GM12878 (cell line): ENCODE measurements around the gene DHDH. TPM values are rescaled to one million over a fixed set of nuclear protein-coding genes. Genes with fewer than 3 reads are reported as not detected.
"Not testable (repeated sequence)": the region's sequence is repeated elsewhere in the genome, so short reads cannot be mapped to it uniquely, and the experiment has no call there.

Experiments used
- ATAC-seq: fragments of 200-7000 bp; cut with Tn5 transposase; 3 replicates; pipeline ENCODE4 v1.9.1; 2020; ENCODE audit warnings: mild to moderate bottlenecking, moderate library complexity
- BruUV-seq: library from RNA; stranded (reverse); fragments of 400-500 nt; replicated peaks from 2 replicates; lab custom pipeline; 2021; lab: Mats Ljungman, UMichigan
- CTCF ChIA-PET: fragments of 300-600 bp; sonication (Branson Sonifier 250); formaldehyde crosslinking; extraction: SDS; loops from one replicate; lab custom pipeline; 2021; ENCODE audit warnings: inconsistent platforms; lab: Yijun Ruan, JAX
- POLR2A ChIA-PET: fragments of 350-600 bp; formaldehyde crosslinking; extraction: SDS; loops from one replicate; lab custom pipeline; 2021; ENCODE audit warnings: inconsistent platforms; lab: Charles Lee
- RAD21 ChIA-PET: fragments of 300-600 bp; sonication (Branson Sonifier 250); formaldehyde crosslinking; loops from one replicate; lab custom pipeline; 2023; ENCODE audit warnings: antibody characterized with exemption; ENCODE audit not compliant: unreplicated experiment; lab: Charles Lee
- SMC1A ChIA-PET: fragments of 300-600 bp; sonication (Branson Sonifier 250); formaldehyde crosslinking; loops from one replicate; lab custom pipeline; 2023; ENCODE audit not compliant: unreplicated experiment, uncharacterized antibody; lab: Charles Lee
- DNase-seq: peaks from one replicate; pipeline ENCODE4 v3.0.0-alpha.2; 2011; ENCODE audit warnings: low read depth, low spot score
- FAIRE-seq: peaks from 3 replicates; lab custom pipeline; 2011; peaks lifted over from hg19 to GRCh38; lab: Jason Lieb, UNC
- H2AFZ ChIP-seq: 2 replicates; pipeline ENCODE4 v1.6.0; 2011; ENCODE audit warnings: low read depth, low read length, control low read depth; ENCODE audit not compliant: control insufficient read depth
- H3K27ac ChIP-seq: 2 replicates; pipeline ENCODE4 v1.5.1; 2011; ENCODE audit warnings: control low read depth; ENCODE audit not compliant: control insufficient read depth, insufficient read depth
- H3K27me3 ChIP-seq, 2 experiments: replicated peaks in 1 of 2; 2 replicates each; pipeline versions ENCODE4 v1.6.0 to v1.6.1; 2011; ENCODE audit warnings: low read length in 1 of 2; ENCODE audit not compliant: control insufficient read depth in 2 of 2, insufficient read depth in 2 of 2
- H3K36me3 ChIP-seq, 2 experiments: 2 replicates each; pipeline ENCODE4 v1.5.1; 2011; ENCODE audit warnings: low read length in 1 of 2; ENCODE audit not compliant: control insufficient read depth in 2 of 2, insufficient read depth in 2 of 2
- H3K4me1 ChIP-seq: 2 replicates; pipeline ENCODE4 v1.6.1; 2011; ENCODE audit warnings: mild to moderate bottlenecking, low read length, moderate library complexity, mixed read lengths; ENCODE audit not compliant: control insufficient read depth, insufficient read depth
- H3K4me2 ChIP-seq: 2 replicates; pipeline ENCODE4 v1.6.0; 2011; ENCODE audit warnings: control low read depth; ENCODE audit not compliant: control insufficient read depth, insufficient read depth
- H3K4me3 ChIP-seq: fragments of 200-600 bp; sonication (generic); 2 replicates; pipeline ENCODE4 v1.5.1; 2016
- H3K79me2 ChIP-seq: 2 replicates; pipeline ENCODE4 v1.6.0; 2011; ENCODE audit warnings: low read length; ENCODE audit not compliant: control insufficient read depth, insufficient read depth
- H3K9ac ChIP-seq: 2 replicates; pipeline ENCODE4 v1.8.0; 2011; ENCODE audit warnings: low read length, control low read depth, mixed read lengths; ENCODE audit not compliant: control insufficient read depth, insufficient read depth
- H3K9me3 ChIP-seq: replicated peaks from 3 replicates; pipeline ENCODE4 v1.5.1; 2011; ENCODE audit warnings: mild to moderate bottlenecking, low read length; ENCODE audit not compliant: control insufficient read depth, insufficient read depth
- H4K20me1 ChIP-seq: 2 replicates; pipeline ENCODE4 v1.6.0; 2011; ENCODE audit not compliant: control insufficient read depth, insufficient read depth
- CHD2 ChIP-seq: IDR thresholded peaks from 2 replicates; pipeline ENCODE4 v1.6.1; 2011; ENCODE audit warnings: low read depth, low read length, improper control_type of control experiment, borderline replicate concordance
- FOXK2 ChIP-seq: fragments of 450-650 bp; IDR thresholded peaks from 2 replicates; pipeline ENCODE4 v1.6.1; 2017; ENCODE audit warnings: mild to moderate bottlenecking, moderate library complexity
- NFYA ChIP-seq: IDR thresholded peaks from 2 replicates; pipeline ENCODE4 v1.6.1; 2011; ENCODE audit warnings: low read depth, mild to moderate bottlenecking, low read length, improper control_type of control experiment, borderline replicate concordance
- NRF1 ChIP-seq: conservative IDR thresholded peaks from 2 replicates; pipeline ENCODE4 v1.6.1; 2011; ENCODE audit warnings: mild to moderate bottlenecking, low read depth, low read length, improper control_type of control experiment
- PML ChIP-seq: IDR thresholded peaks from 2 replicates; pipeline ENCODE4 v1.6.1; 2012; ENCODE audit warnings: low read length, inconsistent platforms
- TCF12 ChIP-seq: IDR thresholded peaks from 2 replicates; pipeline ENCODE4 v1.6.1; 2011; ENCODE audit warnings: low read depth, mild to moderate bottlenecking, low read length
- WGBS: methylation state at CpG from one replicate; pipeline ENCODE4 v1.1.6; 2016; ENCODE audit warnings: low lambda C conversion rate; ENCODE audit not compliant: insufficient replicate concordance, insufficient coverage; ENCODE audit errors: missing lambda C conversion rate; 5-methylcytosine and 5-hydroxymethylcytosine counted together
- in situ Hi-C: fragments of 300-500 bp; cut with MboI; formaldehyde crosslinking; loops from 9 replicates; pipeline ENCODE4 v1.14.3; 2018; ENCODE audit warnings: mixed read lengths
- intact Hi-C: fragments of 100-400 bp; cut with micrococcal nuclease; formaldehyde crosslinking; loops from one replicate; pipeline ENCODE4 v1.14.2; 2022; ENCODE audit not compliant: unreplicated experiment
- polyA plus RNA-seq, 11 experiments: library from polyadenylated mRNA; depleted of rRNA in 4 of 11; unstranded in 6 of 11; stranded (reverse) in 5 of 11; fragments of >200 nt; fragmentation: Nextera tagmentation in 4 of 11; fragmentation: Illumina TruSeq in 1 of 11; extraction: Ambion mirVana in 4 of 11; extraction: Trizol in 1 of 11; gene quantifications; 1 replicate in 1 of 11; 2 replicates in 10 of 11; pipeline versions ENCODE4 v1.2.1 to v1.2.3, GENCODE V29; 2011 to 2016; ENCODE audit warnings: inconsistent platforms in 2 of 11, missing spikeins in 2 of 11, low read depth in 1 of 11
- total RNA-seq, 4 experiments: library from RNA; depleted of rRNA in 3 of 4; stranded (reverse); fragments of >200 nt in 3 of 4; fragmentation: Illumina TruSeq in 1 of 4; extraction: Trizol in 1 of 4; gene quantifications; 2 replicates each; pipeline versions ENCODE4 v1.2.1 to v1.2.3, GENCODE V29; 2013 to 2021
- TF ChIP-seq, protein P1 (sequence below): IDR thresholded peaks from 2 replicates; pipeline ENCODE4 v1.6.1; 2011; ENCODE audit warnings: mild to moderate bottlenecking, low read depth, low read length, moderate library complexity; ENCODE audit not compliant: insufficient replicate concordance
- TF ChIP-seq, protein P2 (sequence below): fragments of 150-350 bp; IDR thresholded peaks from 2 replicates; pipeline ENCODE4 v1.6.1; 2014; ENCODE audit warnings: mild to moderate bottlenecking, low read depth, low read length
- TF ChIP-seq, protein P3 (sequence below): IDR thresholded peaks from 2 replicates; pipeline ENCODE4 v1.6.1; 2012; ENCODE audit warnings: low read depth, low read length, improper control_type of control experiment
- TF ChIP-seq, protein P4 (sequence below): fragments of 450-650 bp; IDR thresholded peaks from 2 replicates; pipeline ENCODE4 v1.6.1; 2017; ENCODE audit warnings: mild to moderate bottlenecking, moderate library complexity

The DHDH gene
- total and polyA plus RNA-seq, 10 of the 15 experiments (the other 5 are each of a cell fraction or from before 2014, with no cell fraction given) = 0.13 to 0.21 (median 0.15) TPM; not detected in 7

DNA sequence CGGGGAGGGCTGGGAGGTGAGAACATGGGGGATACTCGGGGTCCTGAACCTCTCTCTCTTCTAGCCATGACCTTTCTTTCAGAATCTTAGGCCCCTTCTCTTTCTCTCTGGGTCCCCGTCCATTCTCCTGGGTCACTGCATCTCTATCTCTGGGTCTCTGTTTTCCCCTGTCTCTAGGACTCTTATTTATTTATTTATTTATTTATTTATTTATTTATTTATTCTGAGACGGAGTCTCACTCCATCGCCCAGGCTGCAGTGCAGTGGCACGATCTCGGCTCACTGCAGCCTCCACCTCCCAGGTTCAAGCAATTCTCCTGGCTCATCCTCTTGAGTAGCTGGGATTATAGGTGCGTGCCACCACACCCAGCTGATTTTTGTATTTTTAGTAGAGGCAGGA is 14.2 kb upstream of the DHDH start:
- in situ Hi-C loops, H3K9me3 ChIP-seq, H3K27me3 ChIP-seq, DNase-seq, H3K4me1 ChIP-seq, POLR2A ChIA-PET, H2AFZ ChIP-seq, H3K4me3 ChIP-seq, intact Hi-C loops, H3K4me2 ChIP-seq, H3K9ac ChIP-seq, SMC1A ChIA-PET, ATAC-seq, BruUV-seq, H3K36me3 ChIP-seq, H3K79me2 ChIP-seq, FAIRE-seq, H4K20me1 ChIP-seq, H3K27ac ChIP-seq: not testable (repeated sequence)
- RAD21 ChIA-PET = interaction anchor here (1.1 kb wide), 1 partner anchor 19 kb away, joined by 3 read pairs; no protein-coding TSS in a partner anchor
- WGBS = 97% methylated on average over 8 of the region's 8 CpGs
- CTCF ChIA-PET = interaction anchor here (0.6 to 2.5 kb wide), 6 partner anchors 14 to 660 kb away, joined by 3 to 6 read pairs (median 3); partner anchors contain the start of gene DHDH

DNA sequence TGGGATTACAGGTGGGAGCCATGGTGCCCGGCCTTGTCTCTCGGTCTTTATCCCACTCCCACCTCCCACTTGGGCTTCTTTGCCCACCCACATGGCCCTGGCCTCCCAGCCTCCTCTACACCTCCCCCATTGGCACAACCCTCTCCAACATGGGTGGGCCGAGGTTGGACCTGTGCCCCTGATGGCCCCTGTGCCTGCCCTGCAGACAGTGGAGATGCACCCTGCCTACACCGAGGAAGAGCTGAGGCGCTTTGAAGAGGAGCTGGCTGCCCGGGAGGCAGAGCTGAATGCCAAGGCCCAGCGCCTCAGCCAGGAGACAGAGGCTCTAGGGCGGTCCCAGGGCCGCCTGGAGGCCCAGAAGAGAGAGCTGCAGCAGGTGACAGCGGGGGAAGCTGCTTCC is 12.6 kb upstream of the DHDH start:
- Histone ChIP-seq H4K20me1 (no peaks in the 10 kb centered on the region), H3K4me3 (no peak overlapping the region), H3K4me1 (peaks cover 8% of the 10 kb centered on the region), H3K27ac (no peak overlapping the region), H3K4me2 (no peak overlapping the region), H3K27me3 (no peaks in the 10 kb centered on the region), H3K9me3 (no peaks in the 10 kb centered on the region), H2AFZ (no peak overlapping the region), H3K36me3 (peaks cover 0 to 1% of the 10 kb centered on the region in 2 experiments; a peak in 3 of 4 replicates), H3K9ac (no peak overlapping the region), H3K79me2 (no peaks in the 10 kb centered on the region)
- WGBS = 85% methylated on average over 10 of the region's 10 CpGs
- POLR2A ChIA-PET = interaction anchor here (1.2 kb wide), 1 partner anchor 12 kb away, joined by 4 read pairs; no protein-coding TSS in a partner anchor
- FAIRE-seq (no peak), DNase-seq (no peak), ATAC-seq (no peak)
- CTCF ChIA-PET = no interaction called here
- RAD21 ChIA-PET = no interaction called here
- intact Hi-C loops (no loop called here), in situ Hi-C loops (no loop called here)
- SMC1A ChIA-PET = no interaction called here
- no TSS peak for BruUV-seq
- TF ChIP-seq NRF1 = no peak
- TF ChIP-seq, protein P1, sequence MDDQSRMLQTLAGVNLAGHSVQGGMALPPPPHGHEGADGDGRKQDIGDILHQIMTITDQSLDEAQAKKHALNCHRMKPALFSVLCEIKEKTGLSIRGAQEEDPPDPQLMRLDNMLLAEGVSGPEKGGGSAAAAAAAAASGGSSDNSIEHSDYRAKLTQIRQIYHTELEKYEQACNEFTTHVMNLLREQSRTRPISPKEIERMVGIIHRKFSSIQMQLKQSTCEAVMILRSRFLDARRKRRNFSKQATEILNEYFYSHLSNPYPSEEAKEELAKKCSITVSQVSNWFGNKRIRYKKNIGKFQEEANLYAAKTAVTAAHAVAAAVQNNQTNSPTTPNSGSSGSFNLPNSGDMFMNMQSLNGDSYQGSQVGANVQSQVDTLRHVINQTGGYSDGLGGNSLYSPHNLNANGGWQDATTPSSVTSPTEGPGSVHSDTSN = no peak
- TF ChIP-seq, protein P2, sequence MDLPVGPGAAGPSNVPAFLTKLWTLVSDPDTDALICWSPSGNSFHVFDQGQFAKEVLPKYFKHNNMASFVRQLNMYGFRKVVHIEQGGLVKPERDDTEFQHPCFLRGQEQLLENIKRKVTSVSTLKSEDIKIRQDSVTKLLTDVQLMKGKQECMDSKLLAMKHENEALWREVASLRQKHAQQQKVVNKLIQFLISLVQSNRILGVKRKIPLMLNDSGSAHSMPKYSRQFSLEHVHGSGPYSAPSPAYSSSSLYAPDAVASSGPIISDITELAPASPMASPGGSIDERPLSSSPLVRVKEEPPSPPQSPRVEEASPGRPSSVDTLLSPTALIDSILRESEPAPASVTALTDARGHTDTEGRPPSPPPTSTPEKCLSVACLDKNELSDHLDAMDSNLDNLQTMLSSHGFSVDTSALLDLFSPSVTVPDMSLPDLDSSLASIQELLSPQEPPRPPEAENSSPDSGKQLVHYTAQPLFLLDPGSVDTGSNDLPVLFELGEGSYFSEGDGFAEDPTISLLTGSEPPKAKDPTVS = no peak
- no peak for TF ChIP-seq NFYA
- TF ChIP-seq PML = no peak
- TF ChIP-seq, protein P3, sequence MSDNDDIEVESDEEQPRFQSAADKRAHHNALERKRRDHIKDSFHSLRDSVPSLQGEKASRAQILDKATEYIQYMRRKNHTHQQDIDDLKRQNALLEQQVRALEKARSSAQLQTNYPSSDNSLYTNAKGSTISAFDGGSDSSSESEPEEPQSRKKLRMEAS = no peak
- no peak for TF ChIP-seq TCF12
- TF ChIP-seq FOXK2 = no peak
- no peak for TF ChIP-seq CHD2
- TF ChIP-seq, protein P4, sequence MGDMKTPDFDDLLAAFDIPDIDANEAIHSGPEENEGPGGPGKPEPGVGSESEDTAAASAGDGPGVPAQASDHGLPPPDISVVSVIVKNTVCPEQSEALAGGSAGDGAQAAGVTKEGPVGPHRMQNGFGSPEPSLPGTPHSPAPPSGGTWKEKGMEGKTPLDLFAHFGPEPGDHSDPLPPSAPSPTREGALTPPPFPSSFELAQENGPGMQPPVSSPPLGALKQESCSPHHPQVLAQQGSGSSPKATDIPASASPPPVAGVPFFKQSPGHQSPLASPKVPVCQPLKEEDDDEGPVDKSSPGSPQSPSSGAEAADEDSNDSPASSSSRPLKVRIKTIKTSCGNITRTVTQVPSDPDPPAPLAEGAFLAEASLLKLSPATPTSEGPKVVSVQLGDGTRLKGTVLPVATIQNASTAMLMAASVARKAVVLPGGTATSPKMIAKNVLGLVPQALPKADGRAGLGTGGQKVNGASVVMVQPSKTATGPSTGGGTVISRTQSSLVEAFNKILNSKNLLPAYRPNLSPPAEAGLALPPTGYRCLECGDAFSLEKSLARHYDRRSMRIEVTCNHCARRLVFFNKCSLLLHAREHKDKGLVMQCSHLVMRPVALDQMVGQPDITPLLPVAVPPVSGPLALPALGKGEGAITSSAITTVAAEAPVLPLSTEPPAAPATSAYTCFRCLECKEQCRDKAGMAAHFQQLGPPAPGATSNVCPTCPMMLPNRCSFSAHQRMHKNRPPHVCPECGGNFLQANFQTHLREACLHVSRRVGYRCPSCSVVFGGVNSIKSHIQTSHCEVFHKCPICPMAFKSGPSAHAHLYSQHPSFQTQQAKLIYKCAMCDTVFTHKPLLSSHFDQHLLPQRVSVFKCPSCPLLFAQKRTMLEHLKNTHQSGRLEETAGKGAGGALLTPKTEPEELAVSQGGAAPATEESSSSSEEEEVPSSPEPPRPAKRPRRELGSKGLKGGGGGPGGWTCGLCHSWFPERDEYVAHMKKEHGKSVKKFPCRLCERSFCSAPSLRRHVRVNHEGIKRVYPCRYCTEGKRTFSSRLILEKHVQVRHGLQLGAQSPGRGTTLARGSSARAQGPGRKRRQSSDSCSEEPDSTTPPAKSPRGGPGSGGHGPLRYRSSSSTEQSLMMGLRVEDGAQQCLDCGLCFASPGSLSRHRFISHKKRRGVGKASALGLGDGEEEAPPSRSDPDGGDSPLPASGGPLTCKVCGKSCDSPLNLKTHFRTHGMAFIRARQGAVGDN = no peak
